ENCODE measurements around the gene PTAR1. TPM values are rescaled to one million over a fixed set of nuclear protein-coding genes. Genes with fewer than 3 reads are reported as not detected.

The PTAR1 gene
- total and polyA plus RNA-seq, 3 donors from 2014 or later, result 27.0 to 72.2 (median 68.8) TPM

- DNase-seq, result no peak
- WGBS, 2 donors, result 57% methylated on average over 3 of the region's 3 CpGs
- no peaks in the 10 kb centered on the region for H3K27me3 ChIP-seq
- no peak overlapping the region for H3K4me3 ChIP-seq
- H3K36me3 ChIP-seq (ENCODE audit: low read depth, missing control alignments), result no peaks in the 10 kb centered on the region
- no peak overlapping the region for H3K27ac ChIP-seq
- H3K9me3 ChIP-seq, result no peaks in the 10 kb centered on the region
- TF ChIP-seq POLR2A (IDR thresholded peaks at IDR 0.05), result no peak
- intact Hi-C loops (cut with DNase I; ENCODE audit: low total_unique reads), result no loop called here
- no peaks in the 10 kb centered on the region for H3K4me1 ChIP-seq
Measured at GRCh38 chr9:69745716-69746437, 13.9 kb downstream of the PTAR1 start.

- WGBS, 2 donors, result 89 to 97% methylated on average over 4 of the region's 4 CpGs
- DNase-seq, result no peak
- no peaks in the 10 kb centered on the region for H3K4me1 ChIP-seq
- intact Hi-C loops (cut with DNase I; ENCODE audit: low total_unique reads), result no loop called here
- no peak overlapping the region for H3K4me3 ChIP-seq
- no peaks in the 10 kb centered on the region for H3K9me3 ChIP-seq
- H3K27ac ChIP-seq, result no peak overlapping the region
- no peaks in the 10 kb centered on the region for H3K27me3 ChIP-seq
- TF ChIP-seq POLR2A (IDR thresholded peaks at IDR 0.05), result no peak
- TF ChIP-seq CTCF (IDR thresholded peaks at IDR 0.05), result no peak
- no peaks in the 10 kb centered on the region for H3K36me3 ChIP-seq (ENCODE audit: low read depth, missing control alignments)
Measured at GRCh38 chr9:69744688-69745380, 15.0 kb downstream of the PTAR1 start.

GRCh38 chr9:69743930-69744329, 15.9 kb downstream of the PTAR1 start:
- Histone ChIP-seq H3K27ac (no peak overlapping the region), H3K27me3 (no peaks in the 10 kb centered on the region), H3K9me3 (no peaks in the 10 kb centered on the region), H3K4me1 (no peaks in the 10 kb centered on the region), H3K4me3 (no peak overlapping the region), H3K36me3 (ENCODE audit: low read depth, missing control alignments) (no peaks in the 10 kb centered on the region)
- intact Hi-C loops (cut with DNase I; ENCODE audit: low total_unique reads), result no loop called here
- TF ChIP-seq POLR2A (IDR thresholded peaks at IDR 0.05), result no peak
- no peak for TF ChIP-seq CTCF (IDR thresholded peaks at IDR 0.05)
- 95 to 96% methylated on average over 5 of the region's 5 CpGs for WGBS, 2 donors
- no peak for DNase-seq

GRCh38 chr9:69740872-69741505, 18.8 kb downstream of the PTAR1 start:
- Histone ChIP-seq H3K9me3 (no peaks in the 10 kb centered on the region), H3K4me3 (no peak overlapping the region), H3K27ac (no peak overlapping the region), H3K27me3 (no peaks in the 10 kb centered on the region), H3K36me3 (ENCODE audit: low read depth, missing control alignments) (no peaks in the 10 kb centered on the region), H3K4me1 (no peaks in the 10 kb centered on the region)
- no peak for TF ChIP-seq POLR2A (IDR thresholded peaks at IDR 0.05)
- TF ChIP-seq CTCF (IDR thresholded peaks at IDR 0.05), result no peak
- intact Hi-C loops (cut with DNase I; ENCODE audit: low total_unique reads), result no loop called here
- no peak for DNase-seq
- 94 to 97% methylated on average over 2 of the region's 2 CpGs for WGBS, 2 donors

- 91 to 97% methylated on average over 2 of the region's 2 CpGs for WGBS, 2 donors
- Histone ChIP-seq H3K9me3 (no peaks in the 10 kb centered on the region), H3K4me3 (no peak overlapping the region), H3K27ac (no peak overlapping the region), H3K27me3 (no peaks in the 10 kb centered on the region), H3K4me1 (no peaks in the 10 kb centered on the region), H3K36me3 (ENCODE audit: low read depth, missing control alignments) (no peaks in the 10 kb centered on the region)
- DNase-seq, result no peak
- TF ChIP-seq POLR2A (IDR thresholded peaks at IDR 0.05), result no peak
- no peak for TF ChIP-seq CTCF (IDR thresholded peaks at IDR 0.05)
- intact Hi-C loops (cut with DNase I; ENCODE audit: low total_unique reads), result no loop called here
Measured at GRCh38 chr9:69731348-69731747, 28.5 kb downstream of the PTAR1 start.
